ENCODE data around the gene FRMD4A.

The FRMD4A gene

DNA sequence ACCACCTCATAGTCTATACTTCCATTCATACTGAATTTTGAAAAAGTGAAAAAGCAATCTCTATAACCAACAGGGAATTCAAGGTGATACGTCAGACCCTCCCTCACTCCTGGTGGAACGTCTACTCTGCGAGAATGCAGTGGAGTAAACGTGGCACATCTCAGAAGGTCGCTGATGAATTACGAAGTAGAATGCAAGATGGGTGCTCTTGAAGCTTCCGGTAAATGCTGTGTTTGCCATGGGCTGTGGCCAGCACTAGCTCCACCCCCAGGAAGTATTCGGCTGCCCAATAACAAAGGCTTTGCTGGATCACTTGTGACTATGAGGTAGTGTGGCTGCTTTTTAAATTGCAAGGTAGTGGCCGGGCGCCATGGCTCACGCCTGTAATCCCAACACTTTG is 517.9 kb downstream of the FRMD4A start:
- no peak overlapping the region for H3K4me3 ChIP-seq (ENCODE audit: low read depth in 1 of 2, low read length in 2 of 2)
- no peaks in the 10 kb centered on the region for H3K9me3 ChIP-seq (ENCODE audit: control insufficient read depth in 1 of 2, low read length in 2 of 2)
- H3K27me3 ChIP-seq (ENCODE audit: low read depth, low read length): no peaks in the 10 kb centered on the region
- peaks cover 0 to 26% of the 10 kb centered on the region in 2 donors for H3K4me1 ChIP-seq (ENCODE audit: control insufficient read depth in 1 of 2, insufficient read depth in 2 of 2, low read length in 2 of 2)
- H3K36me3 ChIP-seq (ENCODE audit: control insufficient read depth in 1 of 2, insufficient read depth in 2 of 2, low read length in 2 of 2): no peaks in the 10 kb centered on the region
- H3K27ac ChIP-seq (ENCODE audit: low read length): no peak overlapping the region

- no peaks in the 10 kb centered on the region for H3K27me3 ChIP-seq (ENCODE audit: low read depth, low read length)
- no peaks in the 10 kb centered on the region for H3K36me3 ChIP-seq (ENCODE audit: control insufficient read depth in 1 of 2, insufficient read depth in 2 of 2, low read length in 2 of 2)
- peaks cover 0 to 15% of the 10 kb centered on the region in 2 donors for H3K4me1 ChIP-seq (ENCODE audit: control insufficient read depth in 1 of 2, insufficient read depth in 2 of 2, low read length in 2 of 2)
- no peak overlapping the region for H3K27ac ChIP-seq (ENCODE audit: low read length)
- no peaks in the 10 kb centered on the region for H3K9me3 ChIP-seq (ENCODE audit: control insufficient read depth in 1 of 2, low read length in 2 of 2)
- H3K4me3 ChIP-seq (ENCODE audit: low read depth in 1 of 2, low read length in 2 of 2): no peak overlapping the region
Observed at GRCh38 chr10:13810568-13810967, 520.2 kb downstream of the FRMD4A start.

DNA sequence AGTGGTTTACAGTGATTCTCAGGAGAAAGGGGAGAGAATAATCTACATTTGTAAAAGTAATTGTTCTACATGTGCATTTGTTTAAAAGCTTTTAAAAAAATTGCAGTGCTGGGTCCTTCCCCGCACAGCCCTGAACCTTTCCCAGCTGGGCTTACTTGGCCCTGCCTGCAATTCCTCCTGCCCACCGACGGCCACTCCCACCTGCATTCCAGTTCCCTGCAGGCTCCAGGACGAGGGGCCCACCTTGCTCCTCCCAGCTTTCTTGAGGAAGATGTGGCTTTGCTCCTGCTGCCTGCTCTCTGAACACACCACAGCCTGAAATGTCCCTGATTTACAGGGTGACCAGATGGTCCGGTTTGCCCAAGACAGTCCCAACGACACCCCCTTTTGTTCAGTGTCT is 521.3 kb downstream of the FRMD4A start:
- Histone ChIP-seq H3K4me3 (ENCODE audit: low read depth in 1 of 2, low read length in 2 of 2) (no peak overlapping the region), H3K36me3 (ENCODE audit: control insufficient read depth in 1 of 2, insufficient read depth in 2 of 2, low read length in 2 of 2) (no peaks in the 10 kb centered on the region), H3K9me3 (ENCODE audit: control insufficient read depth in 1 of 2, low read length in 2 of 2) (no peaks in the 10 kb centered on the region), H3K27ac (ENCODE audit: low read length) (no peak overlapping the region), H3K4me1 (ENCODE audit: control insufficient read depth in 1 of 2, insufficient read depth in 2 of 2, low read length in 2 of 2) (peaks cover 0 to 15% of the 10 kb centered on the region in 2 donors), H3K27me3 (ENCODE audit: low read depth, low read length) (no peaks in the 10 kb centered on the region)

- H3K4me3 ChIP-seq (ENCODE audit: low read depth in 1 of 2, low read length in 2 of 2): no peak overlapping the region
- peaks cover 0 to 15% of the 10 kb centered on the region in 2 donors for H3K4me1 ChIP-seq (ENCODE audit: control insufficient read depth in 1 of 2, insufficient read depth in 2 of 2, low read length in 2 of 2)
- no peaks in the 10 kb centered on the region for H3K27me3 ChIP-seq (ENCODE audit: low read depth, low read length)
- H3K36me3 ChIP-seq (ENCODE audit: control insufficient read depth in 1 of 2, insufficient read depth in 2 of 2, low read length in 2 of 2): peaks cover 0 to 2% of the 10 kb centered on the region in 2 donors
- no peak overlapping the region for H3K27ac ChIP-seq (ENCODE audit: low read length)
- no peaks in the 10 kb centered on the region for H3K9me3 ChIP-seq (ENCODE audit: control insufficient read depth in 1 of 2, low read length in 2 of 2)
Observed at GRCh38 chr10:13808556-13809391, 522.0 kb downstream of the FRMD4A start.

- Histone ChIP-seq H3K4me3 (ENCODE audit: low read depth in 1 of 2, low read length in 2 of 2) (no peak overlapping the region), H3K27me3 (ENCODE audit: low read depth, low read length) (no peaks in the 10 kb centered on the region), H3K36me3 (ENCODE audit: control insufficient read depth in 1 of 2, insufficient read depth in 2 of 2, low read length in 2 of 2) (peaks cover 0 to 4% of the 10 kb centered on the region in 2 donors), H3K27ac (ENCODE audit: low read length) (no peak overlapping the region), H3K9me3 (ENCODE audit: control insufficient read depth in 1 of 2, low read length in 2 of 2) (no peaks in the 10 kb centered on the region), H3K4me1 (ENCODE audit: control insufficient read depth in 1 of 2, insufficient read depth in 2 of 2, low read length in 2 of 2) (peaks cover 0 to 15% of the 10 kb centered on the region in 2 donors)
Observed at GRCh38 chr10:13806419-13806818, 524.3 kb downstream of the FRMD4A start.

DNA sequence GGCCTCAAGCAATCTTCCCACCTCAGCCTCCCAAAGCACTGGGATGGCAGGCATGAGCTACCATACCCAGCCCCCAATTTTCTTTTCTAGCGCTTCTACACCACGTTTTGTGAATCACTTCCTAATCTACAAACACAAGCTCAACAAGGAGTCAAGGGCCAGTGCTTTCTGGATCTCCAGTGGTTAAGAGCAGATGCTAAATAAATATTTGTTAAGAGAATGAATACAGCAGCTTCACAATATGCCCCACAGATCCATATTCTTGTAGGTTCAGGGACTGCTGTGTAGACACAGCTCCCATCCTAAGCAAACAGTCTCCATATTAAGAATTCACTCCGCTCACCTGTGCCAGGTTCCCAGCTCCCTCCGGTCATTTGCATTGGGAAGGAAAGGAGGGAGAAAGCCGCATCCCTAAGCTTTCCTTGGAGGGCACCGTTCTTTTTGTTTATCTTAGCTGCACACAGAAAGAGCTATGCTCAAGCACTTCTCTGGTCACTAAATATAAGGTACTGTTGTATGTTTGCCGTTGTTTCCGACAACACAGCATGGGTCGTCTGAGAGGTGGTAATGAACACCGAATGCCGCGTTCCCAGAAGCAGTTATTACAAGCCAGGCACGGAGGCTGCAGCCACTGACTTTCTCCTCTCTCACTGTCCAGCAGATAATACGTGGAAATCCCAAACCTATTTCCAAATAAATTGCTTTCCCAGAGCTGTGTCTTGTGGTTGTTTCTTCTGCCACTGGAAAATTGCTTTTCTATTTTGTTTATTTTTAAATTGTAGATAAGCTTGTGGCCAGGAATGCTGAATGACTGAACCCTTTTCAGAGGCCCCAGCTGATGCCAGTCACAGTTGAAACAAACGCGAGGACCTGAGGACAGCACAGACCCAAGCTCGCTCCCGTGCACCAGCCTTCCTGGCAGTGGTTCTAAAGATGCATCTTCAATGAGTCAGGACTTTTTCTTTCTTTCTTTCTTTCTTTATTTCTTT is 526.9 kb downstream of the FRMD4A start:
- Histone ChIP-seq H3K36me3 (ENCODE audit: control insufficient read depth in 1 of 2, insufficient read depth in 2 of 2, low read length in 2 of 2) (peaks cover 0 to 4% of the 10 kb centered on the region in 2 donors), H3K27me3 (ENCODE audit: low read depth, low read length) (no peaks in the 10 kb centered on the region), H3K4me3 (ENCODE audit: low read depth in 1 of 2, low read length in 2 of 2) (no peak overlapping the region), H3K9me3 (ENCODE audit: control insufficient read depth in 1 of 2, low read length in 2 of 2) (no peaks in the 10 kb centered on the region), H3K27ac (ENCODE audit: low read length) (no peak overlapping the region), H3K4me1 (ENCODE audit: control insufficient read depth in 1 of 2, insufficient read depth in 2 of 2, low read length in 2 of 2) (peaks cover 0 to 3% of the 10 kb centered on the region in 2 donors)

- no peak overlapping the region for H3K27ac ChIP-seq (ENCODE audit: low read length)
- H3K27me3 ChIP-seq (ENCODE audit: low read depth, low read length): no peaks in the 10 kb centered on the region
- H3K4me3 ChIP-seq (ENCODE audit: low read depth in 1 of 2, low read length in 2 of 2): no peak overlapping the region
- H3K36me3 ChIP-seq (ENCODE audit: control insufficient read depth in 1 of 2, insufficient read depth in 2 of 2, low read length in 2 of 2): peaks cover 0 to 4% of the 10 kb centered on the region in 2 donors
- no peaks in the 10 kb centered on the region for H3K9me3 ChIP-seq (ENCODE audit: control insufficient read depth in 1 of 2, low read length in 2 of 2)
- no peaks in the 10 kb centered on the region for H3K4me1 ChIP-seq (ENCODE audit: control insufficient read depth in 1 of 2, insufficient read depth in 2 of 2, low read length in 2 of 2)
Observed at GRCh38 chr10:13801907-13802288, 528.8 kb downstream of the FRMD4A start.

GRCh38 chr10:13801156-13801906 is 529.4 kb downstream of the FRMD4A start:
- Histone ChIP-seq H3K27ac (ENCODE audit: low read length) (no peak overlapping the region), H3K4me1 (ENCODE audit: control insufficient read depth in 1 of 2, insufficient read depth in 2 of 2, low read length in 2 of 2) (no peaks in the 10 kb centered on the region), H3K36me3 (ENCODE audit: control insufficient read depth in 1 of 2, insufficient read depth in 2 of 2, low read length in 2 of 2) (peaks cover 0 to 4% of the 10 kb centered on the region in 2 donors)

DNA sequence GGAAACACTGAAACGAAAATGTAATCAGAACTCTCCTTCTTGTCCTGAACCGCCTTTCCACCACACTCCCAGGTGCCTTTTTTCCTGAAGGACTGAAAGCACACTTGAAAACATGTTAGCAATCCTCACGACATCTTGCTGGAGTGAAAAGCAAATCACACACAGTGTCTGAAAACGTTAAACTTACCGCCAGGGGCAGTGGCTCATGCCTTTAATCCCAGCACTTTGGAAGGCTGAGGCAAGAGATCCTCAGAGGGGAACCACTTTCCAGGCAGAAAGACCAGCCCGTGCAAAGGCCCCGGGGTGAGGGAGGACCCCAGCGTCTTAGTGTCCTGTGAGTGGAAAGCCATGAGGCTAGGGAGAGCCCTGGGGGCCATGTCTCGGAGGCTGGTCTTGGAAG is 533.6 kb downstream of the FRMD4A start:
- Histone ChIP-seq H3K4me3 (ENCODE audit: low read depth in 1 of 2, low read length in 2 of 2) (no peak overlapping the region), H3K27ac (ENCODE audit: low read length) (no peak overlapping the region), H3K4me1 (ENCODE audit: control insufficient read depth in 1 of 2, insufficient read depth in 2 of 2, low read length in 2 of 2) (no peaks in the 10 kb centered on the region), H3K9me3 (ENCODE audit: control insufficient read depth in 1 of 2, low read length in 2 of 2) (no peaks in the 10 kb centered on the region), H3K36me3 (ENCODE audit: control insufficient read depth in 1 of 2, insufficient read depth in 2 of 2, low read length in 2 of 2) (peaks cover 11 to 16% of the 10 kb centered on the region in 2 donors), H3K27me3 (ENCODE audit: low read depth, low read length) (no peaks in the 10 kb centered on the region)

More at GRCh38 chr10:13801156-13801906, 529.4 kb downstream of the FRMD4A start:
- Histone ChIP-seq H3K9me3 (ENCODE audit: control insufficient read depth in 1 of 2, low read length in 2 of 2) (no peaks in the 10 kb centered on the region), H3K4me3 (ENCODE audit: low read depth in 1 of 2, low read length in 2 of 2) (no peak overlapping the region), H3K27me3 (ENCODE audit: low read depth, low read length) (no peaks in the 10 kb centered on the region)

GRCh38 chr10:13795653-13796555 is 534.8 kb downstream of the FRMD4A start:
- H3K27ac ChIP-seq (ENCODE audit: low read length): no peak overlapping the region
- H3K4me3 ChIP-seq (ENCODE audit: low read depth in 1 of 2, low read length in 2 of 2): no peak overlapping the region
- H3K4me1 ChIP-seq (ENCODE audit: control insufficient read depth in 1 of 2, insufficient read depth in 2 of 2, low read length in 2 of 2): no peaks in the 10 kb centered on the region
- no peaks in the 10 kb centered on the region for H3K9me3 ChIP-seq (ENCODE audit: control insufficient read depth in 1 of 2, low read length in 2 of 2)
- no peaks in the 10 kb centered on the region for H3K27me3 ChIP-seq (ENCODE audit: low read depth, low read length)
- peaks cover 11 to 29% of the 10 kb centered on the region in 2 donors for H3K36me3 ChIP-seq (ENCODE audit: control insufficient read depth in 1 of 2, insufficient read depth in 2 of 2, low read length in 2 of 2)
